Embryonic facial prominence (tissue), 1 donor: Measurements from ENCODE around the gene SND1.
"Not testable (repeated sequence)": the region's sequence is repeated elsewhere in the genome, so short reads cannot be mapped to it uniquely, and the experiment has no call there.

ENCODE experiments used
- DNase-seq: peaks from one replicate; pipeline ENCODE4 v3.0.0-alpha.2; 2016; ENCODE audit errors: extremely low spot score

Gene SND1

DNA sequence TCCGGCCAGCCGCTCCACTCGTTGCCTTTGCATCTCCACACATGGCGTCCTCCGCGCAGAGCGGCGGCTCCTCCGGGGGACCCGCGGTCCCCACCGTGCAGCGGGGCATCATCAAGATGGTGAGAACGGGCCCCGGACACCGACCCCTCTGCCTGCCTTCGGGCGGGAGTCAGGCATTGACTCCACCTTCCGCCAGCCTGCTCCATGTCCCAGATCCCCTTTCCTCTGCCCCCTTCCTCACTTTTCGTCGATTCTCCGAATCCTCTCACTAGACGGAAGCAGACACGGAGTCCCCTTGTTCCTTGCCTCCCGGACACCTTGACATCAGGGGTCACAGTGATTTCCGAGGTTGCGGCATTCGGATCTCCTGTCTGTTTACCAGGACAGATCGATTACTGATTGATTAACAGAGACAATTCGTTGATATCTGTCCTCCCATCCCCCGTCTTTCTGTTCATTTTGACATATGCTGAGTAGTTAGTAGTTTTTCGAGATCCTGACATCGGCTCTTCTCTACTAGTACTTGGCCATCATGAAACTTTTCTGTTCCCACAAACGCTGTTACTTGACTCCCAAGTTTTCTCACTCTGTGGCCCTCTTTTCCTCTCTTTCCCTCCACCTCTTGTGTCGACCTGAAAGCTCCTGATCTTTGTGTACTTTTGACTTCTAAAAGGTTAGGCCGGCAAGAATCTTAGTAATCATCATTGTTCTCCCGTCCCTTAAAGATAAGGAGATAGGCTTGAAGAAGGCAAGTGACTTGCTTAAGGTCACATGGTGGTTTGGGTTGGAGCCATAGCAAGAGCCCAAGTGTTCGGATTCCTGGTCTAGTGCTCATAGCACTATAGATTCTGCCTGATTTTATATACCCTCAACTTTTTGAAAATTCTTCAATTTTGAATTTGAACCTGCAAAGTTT, 597 bp downstream of the SND1 start:
- no peak for DNase-seq

DNA sequence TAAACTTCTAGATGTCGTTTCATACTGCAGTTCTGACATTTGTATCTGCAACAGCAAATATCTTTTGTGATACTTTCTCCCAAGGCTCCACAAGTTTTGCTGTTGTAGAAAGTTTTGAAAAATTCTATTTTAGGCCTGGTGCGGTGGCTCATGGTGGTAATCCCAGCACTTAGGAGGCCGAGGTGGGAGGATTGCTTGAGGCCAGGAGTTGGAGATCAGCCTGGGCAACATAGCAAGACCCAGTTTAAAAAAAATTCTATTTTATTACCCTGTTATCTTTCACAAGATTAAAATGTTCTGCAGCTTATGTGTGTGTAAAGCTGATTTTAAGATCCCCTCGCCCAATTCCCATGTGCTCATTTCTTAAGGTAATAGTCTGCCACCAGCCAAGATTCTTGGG, 1.4 kb downstream of the SND1 start:
- no peak for DNase-seq

DNA sequence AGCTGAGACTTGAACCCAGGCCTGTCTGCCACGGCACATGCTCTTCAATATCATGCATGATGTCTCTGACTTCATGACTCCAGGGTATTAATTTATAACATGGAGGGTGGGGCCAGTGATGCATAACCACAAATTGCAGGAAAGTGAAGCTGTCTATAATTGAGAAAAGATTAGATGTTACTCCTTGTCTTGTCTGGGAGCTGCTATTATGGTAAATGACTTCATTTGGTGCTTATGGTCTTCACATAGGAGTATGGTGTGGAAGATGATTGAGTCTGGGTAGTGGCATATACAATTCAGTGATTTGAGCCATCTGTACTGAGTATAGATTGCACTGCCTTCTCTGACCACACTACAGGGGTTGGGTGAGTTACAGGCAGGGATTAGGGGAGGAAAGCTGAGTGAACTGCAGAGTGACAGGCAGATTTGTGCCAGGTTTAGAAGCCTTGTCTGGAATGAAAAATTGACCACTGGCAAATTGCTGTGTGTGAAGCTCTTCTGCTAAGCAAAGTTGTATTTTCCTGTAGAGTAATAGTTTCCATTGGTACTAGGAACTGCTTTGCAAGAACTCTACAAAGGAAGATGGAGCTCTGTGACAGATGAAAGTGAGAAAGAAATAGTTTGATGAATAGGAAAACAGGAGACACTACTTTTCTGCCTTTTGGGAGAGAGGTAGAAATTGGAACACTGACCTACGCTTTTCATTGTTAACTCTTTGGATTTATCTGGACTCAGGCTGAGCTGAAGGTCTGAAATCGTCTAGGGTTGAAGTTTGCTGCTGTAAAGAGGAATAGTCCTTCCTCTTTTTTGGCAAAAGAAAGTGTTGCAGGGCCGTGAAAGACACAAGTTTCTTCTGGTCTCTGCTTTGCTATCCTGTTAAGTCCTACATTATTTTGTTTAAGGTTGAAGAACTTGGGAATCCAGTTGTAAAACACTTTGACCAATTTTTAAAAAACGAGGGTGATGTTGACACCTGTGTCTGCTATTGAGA, 2.7 kb downstream of the SND1 start:
- peak; percentile 18 for DNase-seq

DNA sequence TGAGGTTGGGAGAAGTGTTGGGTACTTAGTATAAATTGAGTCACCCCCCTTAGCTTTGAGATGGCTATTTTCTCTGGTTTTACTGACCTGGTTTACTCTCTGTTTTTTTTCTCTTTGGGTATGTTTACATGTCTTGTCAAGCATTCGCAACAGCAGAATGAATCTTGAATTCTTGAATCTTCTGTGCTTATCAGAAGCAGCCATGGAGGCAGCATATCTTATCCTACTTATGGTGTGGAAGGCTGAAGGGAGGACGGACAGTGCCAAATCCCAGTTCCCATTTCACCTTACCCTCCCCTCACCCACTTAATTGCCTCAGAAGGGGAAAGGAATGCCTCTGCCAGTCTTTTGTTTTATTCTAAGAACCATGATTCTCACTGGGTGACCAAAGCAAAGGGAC, 3.7 kb downstream of the SND1 start:
- no peak for DNase-seq

DNA sequence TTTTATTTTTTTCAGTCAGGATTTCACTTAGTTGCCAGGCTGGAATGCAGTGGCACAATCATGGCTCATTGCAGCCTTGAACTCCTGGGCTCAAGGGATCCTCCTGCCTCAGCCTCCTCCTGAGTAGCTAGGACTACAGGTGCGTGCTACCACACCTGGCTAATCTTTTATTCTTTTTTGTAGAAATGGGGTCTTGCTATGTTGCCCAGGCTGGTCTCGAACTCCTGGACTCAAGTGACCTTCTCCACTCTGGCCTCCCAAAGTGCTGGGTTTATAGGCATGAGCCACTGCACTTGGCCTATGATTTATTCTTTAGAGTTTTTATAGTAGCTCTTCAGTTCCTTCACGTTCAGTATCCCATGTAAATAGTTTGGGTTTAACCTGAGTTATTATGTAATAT, 5.5 kb downstream of the SND1 start:
- no peak for DNase-seq

DNA sequence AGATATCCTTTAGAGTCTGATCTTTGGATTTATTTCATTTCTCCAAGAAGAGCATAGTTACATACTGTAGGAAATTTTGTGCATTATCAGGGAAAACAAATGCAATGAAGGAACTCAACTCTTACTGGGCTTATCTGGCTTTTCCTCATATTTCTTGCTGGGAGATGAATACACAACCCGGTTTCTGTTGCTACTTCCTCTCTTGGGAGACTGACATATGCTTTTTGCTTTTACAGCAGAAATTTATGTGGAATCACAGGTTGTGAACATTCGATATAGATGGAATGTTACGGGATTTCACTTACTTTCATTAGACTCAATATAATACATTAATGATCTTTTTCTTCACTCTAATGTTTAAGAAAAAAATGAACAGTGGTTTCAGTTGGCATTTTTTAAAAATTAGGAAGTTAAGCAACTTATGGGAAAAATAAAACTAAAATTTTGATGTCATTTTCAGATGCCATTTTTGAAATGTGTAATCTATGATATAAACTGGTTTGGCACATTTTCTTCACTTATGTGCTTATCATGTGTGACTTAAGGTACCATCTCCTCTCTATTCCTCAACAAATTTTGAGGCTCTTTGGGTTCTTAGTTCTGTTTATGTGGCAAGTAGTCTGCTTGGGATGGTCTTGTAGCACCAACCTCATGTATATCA, 7.1 kb downstream of the SND1 start:
- DNase-seq: no peak

DNA sequence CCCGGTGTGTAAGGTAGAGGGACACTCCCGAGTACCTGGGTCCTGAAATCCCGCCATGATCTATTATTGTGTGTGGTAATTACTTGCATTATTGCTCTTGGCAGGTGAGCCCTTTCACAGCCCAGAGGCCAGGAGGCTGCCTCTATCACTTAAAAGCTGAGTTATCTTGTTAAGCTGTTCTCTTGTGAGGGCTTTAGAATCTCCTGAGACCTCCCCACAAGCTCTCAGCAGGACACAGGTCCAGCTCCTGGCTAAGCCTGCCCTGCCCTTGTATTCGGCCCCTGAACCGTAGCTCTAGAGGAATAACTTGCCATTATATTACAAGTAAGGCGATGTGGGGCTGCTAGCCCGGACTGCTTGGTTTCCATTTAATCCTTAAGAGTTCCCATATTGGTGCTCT, 13.9 kb downstream of the SND1 start:
- no peak for DNase-seq

DNA sequence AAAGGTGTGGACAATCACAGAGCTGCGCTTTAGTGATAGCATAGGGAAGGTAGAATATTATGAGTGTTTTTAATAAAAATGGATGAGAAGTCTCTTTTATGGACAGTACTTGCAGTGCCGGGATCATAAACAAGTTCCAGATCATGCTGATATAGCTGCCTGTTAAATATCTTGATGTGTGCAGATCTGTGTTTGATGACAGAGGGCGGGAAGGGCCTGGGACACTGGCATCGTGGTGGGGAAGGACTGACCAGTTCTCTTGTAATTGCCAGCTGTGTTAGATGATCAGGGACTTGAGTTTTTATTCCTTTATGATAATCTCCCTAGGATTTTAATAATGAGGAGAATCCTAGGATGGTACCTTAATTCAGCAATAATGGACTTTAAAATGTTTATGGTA, 14.6 kb downstream of the SND1 start:
- DNase-seq: no peak

DNA sequence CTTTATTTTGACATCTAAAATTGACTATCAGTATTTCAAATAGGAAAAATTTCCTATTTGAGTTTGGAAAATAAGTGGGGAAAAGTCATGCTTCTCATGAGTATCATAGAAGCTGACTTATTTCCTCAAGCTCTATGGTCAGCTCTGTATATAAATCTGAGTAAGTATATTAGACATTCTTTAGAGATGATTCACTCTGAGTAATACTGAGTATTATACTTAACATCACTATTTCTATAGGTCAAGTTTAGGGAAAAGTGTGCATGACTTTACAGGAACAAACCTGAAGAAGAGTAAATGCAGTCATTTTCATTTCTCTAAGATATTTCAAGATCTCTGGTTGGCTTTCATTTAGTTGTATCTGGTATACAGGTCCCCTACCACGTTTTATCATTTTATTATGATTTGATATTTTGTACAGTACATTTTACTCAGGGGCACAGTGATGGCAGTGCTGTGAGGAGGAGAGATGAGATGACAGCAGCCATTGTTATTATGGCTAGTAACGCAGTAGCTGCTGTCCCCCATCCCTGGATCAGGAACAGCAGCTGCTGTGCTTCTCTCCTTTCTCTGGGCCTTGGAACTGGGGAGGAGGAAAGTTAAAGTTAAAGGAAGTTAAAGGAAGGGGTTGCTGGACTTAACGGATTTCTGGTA, 15.2 kb downstream of the SND1 start:
- DNase-seq: no peak

DNA sequence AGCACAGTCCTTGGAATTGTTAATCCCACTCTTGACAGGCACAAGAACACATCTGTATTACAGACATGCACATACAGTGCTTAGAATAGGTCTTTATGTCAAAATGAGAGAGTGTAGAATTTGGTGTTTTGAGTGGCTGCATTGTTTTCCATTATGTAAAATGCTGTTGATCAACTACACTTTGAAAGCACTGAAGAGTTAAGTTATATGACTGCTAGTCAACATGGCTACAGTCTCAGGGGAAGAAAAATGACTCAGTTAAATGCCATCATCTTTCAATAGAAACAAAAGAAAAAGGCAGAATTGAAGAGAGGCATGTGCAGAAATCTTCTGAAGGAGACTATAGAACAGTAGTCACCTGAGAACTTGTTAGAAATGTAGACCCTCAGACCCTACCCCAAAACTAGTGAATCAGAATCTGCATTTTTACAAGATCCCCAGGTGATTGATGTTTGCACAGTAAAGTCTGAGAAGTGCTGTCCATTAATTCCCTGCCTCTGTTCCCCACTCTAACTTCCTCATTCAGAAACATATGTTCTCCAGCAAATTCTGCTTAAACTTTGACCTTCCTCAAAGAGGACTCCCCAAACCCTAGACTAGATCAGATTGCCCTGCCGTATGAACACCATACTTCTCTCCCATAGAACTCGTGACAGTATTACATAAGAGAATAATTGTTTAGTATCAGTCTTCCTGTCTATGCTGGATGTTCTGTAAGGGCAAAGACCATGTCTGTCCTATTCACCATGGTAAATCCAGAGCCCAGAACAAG, 16.0 kb downstream of the SND1 start:
- no peak for DNase-seq

DNA sequence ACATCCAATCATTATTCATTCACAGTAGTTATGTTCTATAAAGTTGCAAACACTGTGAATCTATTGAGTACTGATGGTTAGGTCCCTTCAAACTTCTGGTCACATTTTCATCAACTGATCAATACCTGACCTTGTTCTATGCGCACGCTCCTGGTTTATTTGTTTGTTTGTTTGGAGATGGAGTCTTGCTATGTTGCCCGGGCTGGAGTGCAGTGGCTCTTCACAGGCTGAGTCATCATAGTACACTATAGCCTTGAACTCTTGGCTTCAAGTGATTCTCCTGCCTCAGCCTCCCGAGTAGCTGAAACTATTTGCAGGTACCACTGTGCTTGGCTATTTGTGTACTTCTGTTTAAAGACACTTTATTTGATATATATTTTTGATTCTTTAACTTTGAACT, 19.3 kb downstream of the SND1 start:
- DNase-seq: no peak

DNA sequence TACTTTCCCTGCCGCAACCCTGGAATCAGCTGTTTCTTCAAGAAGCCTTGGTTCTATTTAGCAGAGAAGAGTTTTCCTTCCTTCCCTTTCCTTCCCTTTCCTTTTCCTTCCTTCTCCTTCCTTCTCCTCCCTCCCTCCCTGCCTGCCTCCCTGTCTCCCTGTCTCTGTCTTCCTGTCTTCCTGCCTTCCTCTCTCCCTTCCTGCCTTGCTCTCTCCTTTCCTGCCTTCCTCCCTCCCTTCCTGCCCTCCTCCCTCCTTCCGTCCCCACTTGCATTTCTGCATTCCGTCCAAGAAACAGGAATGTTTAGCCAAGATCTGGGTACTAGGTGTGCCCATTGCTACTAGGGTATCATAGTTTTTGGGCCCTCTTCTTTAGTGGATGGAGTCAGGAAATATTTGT, 21.9 kb downstream of the SND1 start:
- DNase-seq: no peak

DNA sequence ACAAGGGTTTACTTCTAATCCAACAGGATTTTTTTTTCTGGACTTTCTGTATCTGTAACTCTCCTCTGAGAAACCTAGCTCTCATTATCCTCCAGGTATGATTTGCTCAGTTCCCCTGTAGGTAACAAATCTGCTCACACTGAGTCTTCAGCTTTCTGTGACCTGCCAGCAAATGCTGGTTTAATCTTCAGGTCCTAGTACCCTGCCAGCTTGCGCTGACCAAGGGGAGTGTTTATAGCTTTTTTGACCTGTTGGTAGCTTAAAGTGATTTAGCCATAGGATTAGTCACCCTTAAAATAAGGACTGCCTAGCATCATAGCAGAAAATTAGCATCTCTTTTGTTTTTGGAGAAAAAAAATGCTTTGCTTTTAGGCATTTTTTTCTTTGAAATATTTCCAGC, 22.4 kb downstream of the SND1 start:
- no peak for DNase-seq

DNA sequence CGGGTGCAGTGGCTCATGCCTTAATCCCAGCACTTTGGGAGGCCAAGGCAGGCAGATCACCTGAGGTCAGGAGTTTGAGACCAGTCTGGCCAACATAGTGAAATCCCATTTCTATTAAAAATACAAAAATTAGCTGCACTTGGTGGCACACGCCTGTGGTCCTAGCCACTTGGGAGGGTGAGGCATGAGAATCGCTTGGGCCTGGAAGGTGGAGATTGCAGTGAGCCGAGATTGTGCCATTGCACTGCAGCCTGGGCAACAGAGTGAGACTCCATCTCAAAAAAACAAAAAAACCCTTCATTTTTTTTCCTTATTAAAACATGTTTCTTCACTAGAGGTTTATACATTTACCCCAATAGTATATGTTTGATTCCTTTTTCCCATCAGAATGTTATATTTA, 22.9 kb downstream of the SND1 start:
- DNase-seq: not testable (repeated sequence)

DNA sequence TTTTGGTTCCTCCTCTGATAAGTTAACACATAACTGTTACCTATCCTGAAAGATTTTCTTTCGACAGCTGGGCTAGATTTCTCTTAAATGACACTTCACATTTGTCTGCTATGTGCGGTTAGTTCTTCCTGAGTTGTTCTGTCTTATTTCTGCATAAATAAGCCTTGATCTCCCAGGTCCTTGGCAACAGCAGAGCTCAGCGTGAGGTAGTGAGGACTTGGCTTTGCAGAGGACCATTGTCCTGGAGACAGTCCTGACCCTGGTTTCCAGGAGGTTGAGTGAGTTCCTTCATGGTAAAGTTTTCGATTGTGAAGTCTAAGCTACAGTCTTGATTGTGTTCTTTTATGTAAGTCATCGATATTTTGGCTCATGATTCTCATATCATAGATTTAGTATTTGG, 23.7 kb downstream of the SND1 start:
- no peak for DNase-seq

DNA sequence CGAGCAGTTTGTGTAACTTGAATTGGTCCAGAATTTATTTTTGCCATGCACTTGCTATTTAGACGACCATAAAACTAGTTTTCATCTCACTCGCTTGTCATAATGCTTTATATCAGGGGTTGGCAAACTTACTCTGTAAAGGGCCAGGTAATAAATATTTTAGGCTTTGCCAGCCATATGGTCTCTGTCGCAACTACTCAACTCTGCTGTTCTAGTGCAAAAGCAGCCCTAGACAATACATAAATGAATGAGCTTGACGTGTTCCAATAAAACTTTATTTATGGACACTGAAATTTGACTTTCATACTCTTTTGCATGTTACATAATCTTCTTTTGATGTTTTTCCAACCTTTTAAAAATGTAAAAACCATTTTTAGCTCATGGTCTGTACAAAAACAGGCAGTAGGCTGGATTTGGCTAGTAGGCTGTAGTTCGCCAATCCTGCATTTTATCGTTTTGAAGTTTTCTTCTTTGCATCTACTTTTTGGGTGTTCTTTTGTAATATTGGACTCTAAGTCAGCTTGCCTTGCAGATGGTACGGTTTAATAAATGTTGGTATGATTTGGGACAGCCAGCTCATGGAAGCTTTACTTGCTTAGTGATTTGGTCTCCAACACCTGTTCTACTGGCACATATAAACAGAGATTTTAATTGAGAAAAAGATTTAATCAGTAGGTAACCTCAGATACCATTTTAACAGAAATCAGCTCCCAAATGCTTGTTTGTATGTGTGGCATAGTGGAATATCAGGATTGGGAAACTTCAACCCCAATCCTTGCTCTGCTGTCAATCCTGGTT, 25.6 kb downstream of the SND1 start:
- DNase-seq: no peak

DNA sequence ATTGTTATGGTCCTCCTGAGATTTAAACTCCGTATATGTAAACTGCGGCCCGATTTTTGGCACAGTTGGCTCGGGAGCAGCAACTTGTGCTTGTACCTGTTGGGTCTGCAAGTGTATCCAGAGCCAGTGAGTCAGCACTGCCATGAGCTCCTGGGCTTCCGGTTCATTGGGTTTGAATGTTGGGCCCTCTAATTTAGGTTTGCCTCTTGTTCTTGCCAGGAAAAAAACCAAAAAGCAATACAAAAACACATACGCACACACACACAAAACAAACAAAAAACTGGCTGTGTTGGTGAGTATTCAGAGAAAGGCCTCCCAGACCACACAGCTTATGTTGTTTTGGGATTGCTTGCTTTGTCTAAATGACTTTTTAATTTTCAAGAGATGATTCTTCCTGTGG, 26.3 kb downstream of the SND1 start:
- DNase-seq: no peak

DNA sequence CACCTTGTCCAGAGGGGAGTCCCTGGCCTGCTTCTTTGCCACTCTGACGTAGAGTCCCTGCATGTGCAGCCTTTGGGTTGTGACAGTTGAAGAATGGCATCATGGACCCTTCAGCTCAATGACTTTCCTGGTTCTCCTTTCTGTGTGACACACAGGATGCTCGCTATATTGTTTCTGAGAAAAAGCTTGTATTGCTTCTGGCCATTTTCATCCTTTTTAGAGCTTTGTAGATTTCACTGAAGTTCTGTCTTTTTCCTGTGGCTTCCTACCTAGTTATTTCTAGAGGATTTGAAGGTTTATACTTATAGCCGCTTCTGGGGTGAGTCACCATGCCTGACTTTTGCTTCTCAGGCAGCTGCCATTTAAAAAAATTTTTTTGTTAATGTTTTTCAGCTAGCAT, 27.0 kb downstream of the SND1 start:
- no peak for DNase-seq

DNA sequence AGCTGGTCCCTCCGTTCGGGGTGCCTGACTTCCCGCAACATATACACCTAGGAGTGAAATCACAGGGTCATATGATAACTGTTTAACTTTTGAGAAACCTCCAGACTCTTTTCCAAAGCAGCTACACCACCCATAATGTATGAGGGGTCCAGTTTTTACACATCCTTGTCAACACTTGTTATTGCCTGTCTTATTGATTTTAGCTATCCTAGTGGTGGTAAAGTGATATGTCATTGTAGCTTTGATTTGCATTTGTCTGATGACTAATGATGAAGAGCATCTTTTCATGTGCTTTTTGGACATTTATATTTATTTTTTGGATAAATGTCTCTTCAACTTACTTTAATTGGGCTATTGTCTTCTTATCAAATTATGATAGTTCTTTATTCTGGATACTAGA, 29.0 kb downstream of the SND1 start:
- DNase-seq: no peak

DNA sequence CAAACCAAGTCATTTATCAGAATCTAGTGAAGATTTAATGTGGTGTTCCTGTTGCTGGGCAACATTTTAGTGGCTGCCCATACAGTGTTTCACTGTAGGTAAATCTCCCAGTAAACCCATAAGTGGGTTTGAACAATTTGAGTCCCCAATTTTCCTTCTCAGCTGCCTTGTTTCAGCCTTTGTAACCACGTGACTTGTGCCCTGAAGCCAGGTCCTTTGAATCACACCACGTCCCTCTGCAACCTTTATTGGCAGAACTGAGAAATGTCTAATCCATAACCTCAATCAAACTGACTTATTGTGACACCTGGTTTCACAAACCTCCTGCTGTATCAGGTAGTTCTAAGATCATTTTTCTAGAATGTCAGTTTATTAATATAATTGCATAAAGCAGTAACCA, 30.1 kb downstream of the SND1 start:
- no peak for DNase-seq
